B cell (primary cell): Measurements from ENCODE around the gene EXD3. TPM values are rescaled to one million over a fixed set of nuclear protein-coding genes. Genes with fewer than 3 reads are reported as not detected.

ENCODE experiments used
- ATAC-seq: fragments of 200-7000 bp; cut with Tn5 transposase; one replicate; pipeline ENCODE4 v1.10.0; 2021; ENCODE audit warnings: low read depth, mild to moderate bottlenecking, moderate number of reproducible peaks, moderate library complexity
- CTCF ChIA-PET: fragments of 350-600 bp; sonication (Branson Sonifier 250); formaldehyde crosslinking; loops from one replicate; lab custom pipeline; 2021; ENCODE audit warnings: antibody characterized with exemption, inconsistent platforms; lab: Charles Lee
- POLR2A ChIA-PET: fragments of 350-600 bp; sonication (Branson Sonifier 250); formaldehyde crosslinking; loops from one replicate; lab custom pipeline; 2021; ENCODE audit warnings: antibody characterized with exemption; lab: Charles Lee
- DNase-seq: peaks from one replicate; pipeline ENCODE4 v3.0.0; 2013
- H2AFZ ChIP-seq: 2 replicates; pipeline ENCODE4 v1.6.1; 2012; ENCODE audit warnings: mild to moderate bottlenecking, low read depth, low read length; ENCODE audit not compliant: insufficient read depth, poor library complexity, severe bottlenecking
- H3K27ac ChIP-seq, 2 donors: 1 replicate in 1 of 2; 2 replicates in 1 of 2; pipeline ENCODE4 v1.5.1; 2012 to 2013; ENCODE audit warnings: low read length in 2 of 2, mild to moderate bottlenecking in 2 of 2, moderate library complexity in 1 of 2
- H3K27me3 ChIP-seq, 4 experiments: fragments of 200-600 bp in 1 of 4; sonication (generic) in 1 of 4; replicated peaks in 1 of 4; 1 replicate in 2 of 4; 2 replicates in 2 of 4; pipeline versions ENCODE4 v1.6.1 to v1.7.0; 2013 to 2016; ENCODE audit warnings: low read length in 3 of 4, mild to moderate bottlenecking in 2 of 4, mixed read lengths in 1 of 4, moderate library complexity in 1 of 4; ENCODE audit not compliant: insufficient read depth in 4 of 4, control insufficient read depth in 3 of 4; ENCODE audit errors: control extremely low read depth in 1 of 4
- H3K36me3 ChIP-seq, 2 experiments: replicated peaks in 1 of 2; 1 replicate in 1 of 2; 2 replicates in 1 of 2; pipeline versions ENCODE4 v1.6.1 to v1.7.1; 2013; ENCODE audit warnings: low read length in 1 of 2; ENCODE audit not compliant: insufficient read depth in 2 of 2, control insufficient read depth in 1 of 2; ENCODE audit errors: control extremely low read depth in 1 of 2, extremely low read depth in 1 of 2
- H3K4me1 ChIP-seq, 2 donors: fragments of 200-600 bp in 1 of 2; sonication (generic) in 1 of 2; 1 replicate in 1 of 2; 2 replicates in 1 of 2; pipeline versions ENCODE4 v1.5.1 to v1.6.1; 2013 to 2017; ENCODE audit warnings: low read length in 2 of 2; ENCODE audit not compliant: control insufficient read depth in 2 of 2, insufficient read depth in 2 of 2
- H3K4me2 ChIP-seq: replicated peaks from 2 replicates; pipeline ENCODE3; 2012; ENCODE audit warnings: mild to moderate bottlenecking, low read depth, low read length; ENCODE audit not compliant: poor library complexity, severe bottlenecking
- H3K4me3 ChIP-seq, 5 experiments: fragments of 200-600 bp in 1 of 5; sonication (generic) in 1 of 5; 1 replicate in 3 of 5; 2 replicates in 2 of 5; pipeline versions ENCODE4 v1.5.1 to v1.7.0; 2011 to 2016; ENCODE audit warnings: low read length in 4 of 5, mild to moderate bottlenecking in 4 of 5, low read depth in 2 of 5, control low read depth in 1 of 5, moderate library complexity in 1 of 5; ENCODE audit not compliant: insufficient read depth in 1 of 5; ENCODE audit errors: control extremely low read depth in 1 of 5, extremely low read depth in 1 of 5
- H3K79me2 ChIP-seq: fragments of 200-600 bp; sonication (generic); one replicate; pipeline ENCODE4 v1.6.0; 2016; ENCODE audit warnings: low read length; ENCODE audit not compliant: control insufficient read depth, insufficient read depth
- H3K9ac ChIP-seq: fragments of 200-600 bp; sonication (generic); 2 replicates; pipeline ENCODE4 v1.6.1; 2017; ENCODE audit warnings: mild to moderate bottlenecking, low read length, moderate library complexity
- H3K9me3 ChIP-seq, 3 donors: one replicate each; pipeline versions ENCODE4 v1.6.1 to v1.7.1; 2013; ENCODE audit warnings: low read length in 2 of 3; ENCODE audit not compliant: control insufficient read depth in 2 of 3, insufficient read depth in 1 of 3; ENCODE audit errors: control extremely low read depth in 1 of 3
- H4K20me1 ChIP-seq: 2 replicates; pipeline ENCODE4 v1.6.0; 2012; ENCODE audit warnings: mild to moderate bottlenecking, low read length; ENCODE audit not compliant: insufficient read depth, control insufficient read depth, poor library complexity, severe bottlenecking
- H3K27ac Mint-ChIP-seq: one replicate; pipeline ENCODE4 v1.8.0; 2021; ENCODE audit warnings: mixed read lengths
- H3K27me3 Mint-ChIP-seq: one replicate; pipeline ENCODE4 v1.8.0; 2021; ENCODE audit warnings: mixed read lengths
- H3K4me1 Mint-ChIP-seq: one replicate; pipeline ENCODE4 v1.8.0; 2021; ENCODE audit warnings: mixed read lengths
- H3K4me3 Mint-ChIP-seq: one replicate; pipeline ENCODE4 v1.8.0; 2021; ENCODE audit warnings: mixed read lengths
- H3K9me3 Mint-ChIP-seq: one replicate; pipeline ENCODE4 v1.8.0; 2022; ENCODE audit warnings: mixed read lengths; ENCODE audit not compliant: insufficient read depth
- EZH2 ChIP-seq: IDR thresholded peaks from 2 replicates; pipeline ENCODE4 v1.6.1; 2012; ENCODE audit warnings: borderline replicate concordance, low read depth, mild to moderate bottlenecking, moderate library complexity, low read length; ENCODE audit not compliant: insufficient read depth, poor library complexity, severe bottlenecking
- WGBS: methylation state at CpG from one replicate; pipeline ENCODE4 v1.1.5; 2013; ENCODE audit warnings: missing lambda C conversion rate; ENCODE audit not compliant: insufficient coverage; 5-methylcytosine and 5-hydroxymethylcytosine counted together
- intact Hi-C: fragments of 100-400 bp; cut with micrococcal nuclease; formaldehyde crosslinking; loops from one replicate; pipeline ENCODE4 v1.10.0; 2022
- polyA plus RNA-seq: library from polyadenylated mRNA; depleted of rRNA; stranded (reverse); fragments of >200 nt; gene quantifications from 2 replicates; pipeline ENCODE4 v1.2.3, GENCODE V29; 2012
- total RNA-seq, 2 donors: library from RNA; stranded (reverse); fragments of 120-200 nt in 1 of 2; gene quantifications; 1 replicate in 1 of 2; 2 replicates in 1 of 2; pipeline versions ENCODE4 v1.2.3 to v1.2.4, GENCODE V29; 2013 to 2022
- TF ChIP-seq, protein P1 (sequence below): fragments of 200-600 bp; IDR thresholded peaks from one replicate; pipeline ENCODE4 v1.8.0; 2022; ENCODE audit warnings: antibody characterized with exemption, mild to moderate bottlenecking

The EXD3 gene
- total and polyA plus RNA-seq, 2 donors (not counting 1 experiment from before 2014, with no cell fraction given), result 22.5 to 23.7 TPM

DNA sequence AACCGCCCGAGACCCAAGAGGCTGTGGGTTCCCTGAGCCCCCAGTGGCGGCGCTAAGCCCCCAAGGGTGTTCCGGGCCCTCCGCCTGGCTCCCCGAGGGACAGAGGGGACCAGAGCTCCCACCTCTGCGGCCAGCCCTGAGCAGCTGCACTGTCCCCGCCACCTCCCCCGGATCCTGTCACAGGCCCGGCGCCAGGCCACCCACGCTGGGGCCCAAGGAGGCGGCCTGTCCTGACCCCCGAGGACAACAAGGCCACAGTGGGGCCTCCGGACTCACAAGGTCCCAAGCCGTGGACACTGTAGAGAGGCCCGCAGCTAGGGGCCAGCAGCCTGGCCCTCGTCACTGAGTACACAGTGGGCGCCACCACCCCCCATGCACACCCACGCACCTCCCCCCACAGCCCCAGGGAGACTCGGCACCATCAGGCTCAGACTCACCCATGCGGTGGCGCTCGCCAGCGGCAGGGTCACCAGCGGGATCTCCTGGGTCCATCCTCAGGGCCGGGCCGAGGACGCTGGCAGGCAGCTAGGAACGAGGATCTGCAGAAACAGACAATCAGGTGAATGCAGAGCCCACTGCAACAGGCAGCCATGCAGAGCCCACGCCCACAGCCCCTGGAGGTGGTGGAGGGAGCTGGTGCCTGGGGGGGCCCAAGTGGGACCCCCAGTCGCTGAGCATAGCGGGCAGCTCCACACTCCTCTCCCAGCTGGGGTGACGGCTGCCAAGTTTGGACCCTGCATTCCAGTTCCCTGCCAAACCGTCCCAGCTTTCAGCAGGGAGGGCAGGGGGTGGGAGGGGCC is 27.9 kb downstream of the EXD3 start:
- Mint-ChIP-seq H3K9me3 (no peaks in the 10 kb centered on the region), H3K27ac (no peak overlapping the region), H3K4me1 (peaks cover 16% of the 10 kb centered on the region), H3K27me3 (no peaks in the 10 kb centered on the region), H3K4me3 (no peak overlapping the region)
- ATAC-seq, result no peak
- peaks cover 0 to 23% (median 0%) of the 10 kb centered on the region in 3 donors for H3K9me3 ChIP-seq
- ChIA-PET CTCF (no interaction called here), POLR2A (no interaction called here)
- no peak overlapping the region for H3K9ac ChIP-seq
- H3K36me3 ChIP-seq, result no peaks in the 10 kb centered on the region
- no peaks in the 10 kb centered on the region for H3K27me3 ChIP-seq
- no peak overlapping the region for H3K27ac ChIP-seq
- H3K79me2 ChIP-seq, result no peaks in the 10 kb centered on the region
- H4K20me1 ChIP-seq, result peaks cover 4% of the 10 kb centered on the region
- no peak overlapping the region for H2AFZ ChIP-seq
- no peak for DNase-seq
- intact Hi-C loops, result no loop called here
- no peak overlapping the region for H3K4me3 ChIP-seq
- peaks cover 9 to 11% of the 10 kb centered on the region in 2 donors for H3K4me1 ChIP-seq
- TF ChIP-seq, protein P1, sequence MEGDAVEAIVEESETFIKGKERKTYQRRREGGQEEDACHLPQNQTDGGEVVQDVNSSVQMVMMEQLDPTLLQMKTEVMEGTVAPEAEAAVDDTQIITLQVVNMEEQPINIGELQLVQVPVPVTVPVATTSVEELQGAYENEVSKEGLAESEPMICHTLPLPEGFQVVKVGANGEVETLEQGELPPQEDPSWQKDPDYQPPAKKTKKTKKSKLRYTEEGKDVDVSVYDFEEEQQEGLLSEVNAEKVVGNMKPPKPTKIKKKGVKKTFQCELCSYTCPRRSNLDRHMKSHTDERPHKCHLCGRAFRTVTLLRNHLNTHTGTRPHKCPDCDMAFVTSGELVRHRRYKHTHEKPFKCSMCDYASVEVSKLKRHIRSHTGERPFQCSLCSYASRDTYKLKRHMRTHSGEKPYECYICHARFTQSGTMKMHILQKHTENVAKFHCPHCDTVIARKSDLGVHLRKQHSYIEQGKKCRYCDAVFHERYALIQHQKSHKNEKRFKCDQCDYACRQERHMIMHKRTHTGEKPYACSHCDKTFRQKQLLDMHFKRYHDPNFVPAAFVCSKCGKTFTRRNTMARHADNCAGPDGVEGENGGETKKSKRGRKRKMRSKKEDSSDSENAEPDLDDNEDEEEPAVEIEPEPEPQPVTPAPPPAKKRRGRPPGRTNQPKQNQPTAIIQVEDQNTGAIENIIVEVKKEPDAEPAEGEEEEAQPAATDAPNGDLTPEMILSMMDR, result no peak
- TF ChIP-seq EZH2, result no peak
- WGBS, result 95% methylated on average over 31 of the region's 36 CpGs
- no peak overlapping the region for H3K4me2 ChIP-seq
